GM21515 (cell line): ENCODE measurements around the gene PEX11B.

Source experiments
- ATAC-seq: cut with Tn5 transposase; IDR thresholded peaks from one replicate; pipeline ENCODE4 v1.9.1; 2021; ENCODE audit not compliant: unreplicated experiment

Gene PEX11B

DNA sequence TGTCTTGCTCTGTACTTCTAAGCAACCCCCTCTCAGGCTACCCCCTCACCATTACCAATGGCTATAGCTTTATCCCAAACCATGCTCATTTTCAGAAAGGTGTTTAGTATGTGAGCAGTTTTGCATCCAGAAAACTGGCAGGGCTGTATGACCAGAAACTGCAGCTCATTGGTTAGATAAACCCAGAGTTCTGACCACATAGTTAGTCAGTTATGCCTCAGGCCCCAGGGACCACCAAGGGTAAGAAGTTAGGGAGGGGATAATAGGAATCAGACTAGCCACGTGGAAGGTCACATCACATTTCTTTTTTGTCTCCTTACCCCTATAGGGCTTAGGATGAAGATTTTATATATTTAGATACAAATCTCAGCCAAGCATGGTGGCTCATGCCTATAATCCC lies 9.9 kb downstream of the PEX11B start:
- no peak for ATAC-seq

GRCh38 chr1:145906954-145907753 lies 11.4 kb downstream of the PEX11B start:
- no peak for ATAC-seq

DNA sequence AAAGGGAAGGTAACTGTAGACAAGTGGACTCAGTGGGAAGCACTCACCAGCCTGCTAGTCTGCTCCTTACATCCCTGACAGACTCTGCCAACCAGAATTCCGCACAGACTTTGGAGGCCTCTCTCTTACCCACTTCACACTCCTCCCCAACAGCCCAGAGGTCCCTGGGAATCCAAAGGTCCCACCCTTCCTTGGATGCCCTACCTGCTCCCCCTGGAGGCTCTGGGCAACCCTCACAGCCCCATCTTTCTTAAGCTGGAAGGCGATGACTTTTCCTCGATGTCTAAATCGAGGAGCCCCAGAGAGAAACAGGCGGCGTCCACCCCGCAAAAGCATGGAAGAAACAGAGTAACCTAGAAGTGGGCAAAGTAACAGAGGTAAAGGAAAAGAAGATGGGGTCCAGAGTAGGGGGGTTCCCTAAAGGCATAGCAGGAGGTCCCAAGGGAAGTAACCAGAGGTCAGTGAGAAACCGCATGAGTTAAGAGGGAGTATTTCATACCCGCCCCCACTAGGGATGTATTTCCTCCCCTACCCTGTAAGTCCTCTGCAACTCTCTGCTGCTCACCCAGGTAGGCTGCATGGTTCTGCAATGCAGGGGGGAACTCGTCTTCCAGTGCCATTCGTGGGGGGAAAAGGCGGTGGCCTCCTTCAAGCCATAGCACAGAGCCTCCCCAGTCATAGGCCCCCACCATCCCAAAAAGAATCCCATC lies 17.1 kb downstream of the PEX11B start:
- ATAC-seq, result no peak

DNA sequence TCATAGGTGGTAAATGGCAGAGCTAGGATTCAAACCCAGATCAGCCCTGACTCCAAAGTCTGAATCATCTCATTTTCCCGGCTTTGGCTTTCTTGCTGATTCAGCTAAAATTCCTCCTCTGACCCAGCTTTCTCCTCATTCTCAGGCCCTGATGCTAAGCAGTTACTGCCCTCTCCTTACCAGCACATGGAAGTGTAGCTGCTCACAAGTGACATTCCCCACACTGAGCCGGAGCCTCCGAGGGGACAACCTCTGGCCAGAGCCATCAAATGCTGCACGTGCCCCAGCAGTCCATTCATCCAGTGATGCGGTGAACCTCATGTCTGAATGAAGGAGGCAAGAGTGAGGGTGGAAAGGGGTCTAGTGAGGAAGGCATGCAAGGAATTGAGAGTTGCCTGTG lies 19.8 kb downstream of the PEX11B start:
- no peak for ATAC-seq

GRCh38 chr1:145897969-145898368 lies 20.5 kb downstream of the PEX11B start:
- ATAC-seq, result no peak

GRCh38 chr1:145895471-145895870 lies 23.0 kb downstream of the PEX11B start:
- no peak for ATAC-seq

DNA sequence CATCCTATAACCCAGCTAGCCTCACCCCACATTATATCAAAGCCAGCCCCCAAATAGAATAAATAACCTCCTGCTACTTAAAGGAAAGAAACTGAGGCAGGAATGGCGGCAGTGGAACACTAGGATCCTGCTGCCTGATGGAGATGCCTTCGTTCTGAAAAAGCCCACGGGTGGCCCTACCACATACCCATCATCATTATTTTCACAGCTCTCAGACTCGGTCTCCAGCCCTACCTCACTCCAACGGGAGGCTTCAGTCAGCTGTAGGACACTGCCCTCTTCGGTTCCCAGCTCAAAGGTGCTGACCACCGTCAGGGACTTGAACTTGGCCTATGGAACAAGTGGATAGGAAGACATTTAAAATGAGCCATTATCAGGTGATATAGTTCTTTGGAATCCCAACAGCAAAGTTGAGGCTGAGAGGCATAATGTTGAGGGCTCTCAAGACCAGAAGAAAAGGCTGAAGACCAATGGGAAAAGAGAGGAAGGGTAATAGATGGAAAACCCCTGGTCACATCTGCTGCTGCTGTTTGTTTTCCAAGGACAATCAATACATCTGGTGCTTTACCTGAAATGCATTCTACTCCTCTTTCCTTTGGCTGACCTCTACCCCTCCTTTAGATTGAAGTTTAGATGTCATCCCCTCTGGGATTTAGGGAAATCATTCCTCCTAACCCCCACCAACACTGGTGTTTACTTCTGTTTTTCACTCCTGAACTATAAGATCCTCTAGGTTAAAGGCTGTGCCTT lies 25.0 kb downstream of the PEX11B start:
- no peak for ATAC-seq

- no peak for ATAC-seq
These were observed 25.9 kb downstream of the PEX11B start for GRCh38 chr1:145892486-145893087.

DNA sequence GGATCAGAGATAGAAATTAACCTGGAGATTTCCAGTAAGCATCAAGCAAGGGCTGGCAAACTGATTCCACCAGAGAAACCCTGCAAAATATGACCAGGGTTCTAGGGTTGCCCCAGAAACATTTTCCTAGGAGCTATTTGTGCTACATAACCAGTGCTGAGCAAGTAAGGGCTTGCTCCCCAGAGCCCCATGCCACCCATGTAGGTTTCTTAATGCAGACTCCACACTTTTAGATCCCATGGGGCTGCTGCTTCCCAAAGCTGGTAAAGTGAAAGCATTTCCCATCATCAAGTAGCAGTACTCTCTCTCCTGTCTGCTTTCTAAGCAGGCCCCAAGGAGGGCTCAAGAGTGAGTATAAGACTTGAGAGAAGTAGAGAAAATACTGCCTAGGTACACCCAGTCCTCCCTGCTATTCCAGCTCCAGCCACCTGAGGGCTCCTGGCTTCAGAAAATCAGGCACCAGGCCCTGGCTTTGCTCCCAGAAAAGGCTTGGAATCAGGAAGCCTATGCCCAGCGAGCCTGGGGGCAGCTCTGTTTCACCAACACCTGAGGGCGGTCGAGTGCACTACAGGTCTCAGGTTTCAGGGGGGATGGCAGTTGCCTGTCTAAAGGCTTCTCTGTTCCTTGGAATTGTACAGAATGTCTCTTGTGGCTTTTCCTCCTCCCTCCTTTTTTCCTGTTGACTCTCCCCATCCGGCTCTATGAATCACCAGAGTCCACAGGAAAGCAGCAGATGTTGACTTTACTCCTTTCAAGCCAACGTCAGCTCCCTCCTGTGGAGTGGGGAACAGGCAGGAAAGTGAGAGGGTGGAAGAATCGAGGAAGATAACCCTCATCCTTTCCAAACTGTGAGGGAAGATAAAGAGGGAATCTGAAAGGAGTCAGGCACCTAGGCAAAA lies 26.7 kb downstream of the PEX11B start:
- no peak for ATAC-seq

DNA sequence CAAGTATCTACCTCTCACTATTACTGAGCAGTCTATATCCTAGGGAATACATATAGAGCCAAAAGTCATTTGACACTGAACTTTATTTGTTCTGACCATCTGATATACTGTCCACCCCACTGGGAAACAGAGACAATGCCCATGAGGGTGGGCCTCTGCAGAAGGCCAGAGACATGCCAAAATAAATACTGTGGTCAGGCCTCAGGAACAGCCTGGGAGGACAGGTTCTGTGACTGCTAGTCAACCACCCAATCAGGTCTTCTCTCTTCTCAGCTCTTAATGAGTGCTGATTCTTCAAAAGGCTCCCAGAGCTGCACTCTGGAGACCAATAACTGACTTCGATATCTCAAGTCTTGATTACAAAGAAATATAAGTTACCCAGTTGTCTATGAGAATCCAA lies 27.4 kb downstream of the PEX11B start:
- ATAC-seq, result no peak

- ATAC-seq, result no peak
These were observed 28.8 kb downstream of the PEX11B start for GRCh38 chr1:145889722-145890121.

DNA sequence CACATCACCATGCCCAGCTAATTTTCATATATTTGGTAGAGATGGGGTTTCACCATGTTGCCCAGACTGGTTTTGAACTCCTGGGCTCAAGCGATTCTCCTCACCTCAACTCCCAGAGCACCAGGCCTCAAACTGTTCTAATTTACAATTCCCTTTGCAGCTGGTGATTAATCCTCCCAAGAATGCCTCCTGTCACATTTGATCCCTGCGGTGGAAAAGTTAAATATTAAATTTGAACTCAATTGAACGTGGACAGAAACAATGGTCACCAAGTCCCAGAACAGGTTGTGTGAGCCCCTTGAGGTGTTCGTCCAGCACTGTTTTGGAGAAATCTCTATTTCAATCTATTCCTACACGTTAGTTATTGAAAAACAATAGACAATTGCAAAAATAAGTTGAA lies 30.9 kb downstream of the PEX11B start:
- ATAC-seq, result no peak

- no peak for ATAC-seq
These were observed 31.7 kb downstream of the PEX11B start for GRCh38 chr1:145886816-145887215.

DNA sequence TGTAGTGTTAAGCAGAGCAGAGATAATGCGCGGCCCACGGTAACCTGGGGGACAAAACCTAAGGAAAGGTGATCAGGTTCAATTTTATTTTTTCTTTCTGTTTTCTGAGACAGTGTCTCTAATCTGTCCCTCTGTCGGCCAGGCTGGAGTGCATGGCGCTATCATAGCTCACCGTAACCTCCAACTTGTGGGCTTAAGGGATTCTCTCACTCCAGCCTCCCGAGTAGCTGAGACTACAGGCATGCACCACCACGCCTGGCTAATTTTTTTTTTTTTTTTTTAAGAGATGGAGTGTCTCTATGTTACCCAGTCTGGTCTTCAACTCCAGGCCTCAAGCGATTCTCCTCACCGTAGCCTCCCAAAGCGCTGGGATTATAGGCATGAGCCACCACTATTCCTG lies 32.1 kb downstream of the PEX11B start:
- ATAC-seq, result no peak

GRCh38 chr1:145885738-145886287 lies 32.7 kb downstream of the PEX11B start, which contains the start of gene ANKRD35:
ANKRD35 (minus strand) TSS chr1:145885866; CDS start chr1:145885758, 108 bp downstream.
- ATAC-seq, result peak; percentile 96

- ATAC-seq, result no peak
These were observed 33.8 kb downstream of the PEX11B start for GRCh38 chr1:145884675-145885074.

GRCh38 chr1:145879775-145880174 lies 38.7 kb downstream of the PEX11B start:
- no peak for ATAC-seq

GRCh38 chr1:145878724-145879123 lies 39.8 kb downstream of the PEX11B start:
- no peak for ATAC-seq

DNA sequence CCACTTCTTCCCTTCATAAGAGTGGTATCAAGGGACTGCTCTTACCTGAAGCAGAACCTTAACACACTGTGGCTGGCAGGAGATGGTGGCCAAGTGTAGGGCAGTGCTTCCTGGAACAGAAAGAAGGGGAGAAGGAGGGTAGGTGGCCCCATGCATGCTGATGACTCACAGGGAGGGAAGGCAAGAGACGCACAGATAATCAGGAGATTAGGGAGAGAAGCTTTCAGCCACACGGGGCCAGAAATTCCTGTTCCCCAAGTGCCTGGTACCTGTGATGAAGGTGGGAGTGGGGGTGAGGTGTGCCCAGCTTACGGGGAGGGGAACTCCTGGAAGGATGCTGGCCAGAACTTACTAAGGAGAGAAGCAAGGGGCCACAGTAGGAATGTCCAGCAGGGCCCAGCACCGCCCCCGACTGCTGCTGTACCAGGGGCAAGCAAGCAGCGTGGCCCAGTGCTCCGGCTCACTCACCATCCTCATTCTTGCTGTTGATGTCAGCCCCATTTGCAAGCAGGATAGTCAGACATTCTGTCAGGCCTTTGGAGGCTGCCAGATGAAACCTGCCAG lies 40.5 kb downstream of the PEX11B start:
- no peak for ATAC-seq

- ATAC-seq, result no peak
These were observed 43.9 kb downstream of the PEX11B start for GRCh38 chr1:145874646-145875045.
